PC-3 (cell line): Measurements from ENCODE around the gene MED13L. TPM values are rescaled to one million over a fixed set of nuclear protein-coding genes. Genes with fewer than 3 reads are reported as not detected.

Experiments used
- ATAC-seq: fragments of 200-7000 bp; cut with Tn5 transposase; 2 replicates; pipeline ENCODE4 v1.9.1; 2020; ENCODE audit warnings: mild to moderate bottlenecking, moderate library complexity
- BruUV-seq: library from RNA; stranded (reverse); fragments of 400-500 nt; replicated peaks from 2 replicates; lab custom pipeline; 2021; lab: Mats Ljungman, UMichigan
- CTCF ChIA-PET: fragments of 300-600 bp; sonication (Branson Sonifier 250); formaldehyde crosslinking; loops from one replicate; lab custom pipeline; 2022; ENCODE audit warnings: antibody characterized with exemption; lab: Charles Lee
- POLR2A ChIA-PET: fragments of 300-600 bp; sonication (Branson Sonifier 250); formaldehyde crosslinking; loops from one replicate; lab custom pipeline; 2022; ENCODE audit warnings: antibody characterized with exemption; ENCODE audit not compliant: unreplicated experiment; lab: Charles Lee
- DNase-seq: peaks from one replicate; pipeline ENCODE4 v3.0.0-alpha.2; 2015
- H2AFZ ChIP-seq: fragments of 300-600 bp; sonication (generic); 2 replicates; pipeline ENCODE4 v1.6.0; 2016; ENCODE audit warnings: antibody characterized with exemption, low read length
- H3F3A ChIP-seq: fragments of 300-600 bp; sonication (generic); one replicate; pipeline ENCODE4 v1.6.0; 2017; ENCODE audit warnings: antibody characterized with exemption, low read length, control low read depth, mild to moderate bottlenecking; ENCODE audit not compliant: unreplicated experiment
- H3K27ac ChIP-seq: fragments of 300-600 bp; sonication (generic); 2 replicates; pipeline ENCODE4 v1.5.1; 2016; ENCODE audit warnings: mild to moderate bottlenecking, low read length
- H3K27me3 ChIP-seq: fragments of 300-600 bp; sonication (generic); 2 replicates; pipeline ENCODE4 v1.6.1; 2016; ENCODE audit warnings: low read length, mixed read lengths
- H3K36me3 ChIP-seq: fragments of 300-600 bp; sonication (generic); 2 replicates; pipeline ENCODE4 v1.6.1; 2016; ENCODE audit warnings: low read depth, mixed run types, low read length, mixed read lengths
- H3K4me1 ChIP-seq: fragments of 300-600 bp; sonication (generic); 2 replicates; pipeline ENCODE4 v1.5.1; 2016; ENCODE audit warnings: low read length; ENCODE audit not compliant: insufficient read depth
- H3K4me2 ChIP-seq: fragments of 300-600 bp; sonication (generic); 2 replicates; pipeline ENCODE4 v1.6.0; 2016; ENCODE audit warnings: low read length
- H3K4me3 ChIP-seq: fragments of 300-600 bp; sonication (generic); 2 replicates; pipeline ENCODE4 v1.5.1; 2016; ENCODE audit warnings: mild to moderate bottlenecking, low read length, mixed read lengths
- H3K79me2 ChIP-seq: fragments of 300-600 bp; sonication (generic); 2 replicates; pipeline ENCODE4 v1.6.1; 2017; ENCODE audit warnings: low read length, mixed read lengths
- H3K9ac ChIP-seq: fragments of 300-600 bp; sonication (generic); 2 replicates; pipeline ENCODE4 v1.6.0; 2016; ENCODE audit warnings: mild to moderate bottlenecking, low read length
- H3K9me2 ChIP-seq: fragments of 300-600 bp; sonication (generic); replicated peaks from 2 replicates; pipeline ENCODE4 v1.6.1; 2016; ENCODE audit warnings: mixed run types, low read length, mixed read lengths
- H3K9me3 ChIP-seq: fragments of 300-600 bp; sonication (generic); 2 replicates; pipeline ENCODE4 v1.6.1; 2016; ENCODE audit warnings: low read length, mixed read lengths
- H4K20me1 ChIP-seq: fragments of 300-600 bp; sonication (generic); 2 replicates; pipeline ENCODE4 v1.6.1; 2016; ENCODE audit warnings: low read length, mixed read lengths
- CTCF ChIP-seq: fragments of 300-600 bp; sonication (generic); conservative IDR thresholded peaks from 2 replicates; pipeline ENCODE4 v1.5.1; 2017; ENCODE audit warnings: antibody characterized with exemption, low read depth, mild to moderate bottlenecking, low read length
- EZH2 ChIP-seq: fragments of 300-600 bp; sonication (generic); IDR thresholded peaks from one replicate; pipeline ENCODE4 v1.6.1; 2017; ENCODE audit warnings: antibody characterized with exemption, mild to moderate bottlenecking, low read length; ENCODE audit not compliant: unreplicated experiment
- EZH2phosphoT487 ChIP-seq: fragments of 300-600 bp; sonication (generic); IDR thresholded peaks from 2 replicates; pipeline ENCODE4 v1.6.1; 2018; ENCODE audit warnings: mild to moderate bottlenecking, antibody characterized with exemption, low read length, borderline replicate concordance
- intact Hi-C: fragments of 100-400 bp; cut with micrococcal nuclease; formaldehyde crosslinking; loops from 2 replicates; pipeline ENCODE4 v1.9.0; 2023
- total RNA-seq: library from RNA; depleted of rRNA; stranded (reverse); fragments of >200 nt; gene quantifications from 2 replicates; pipeline ENCODE4 v1.2.3, GENCODE V29; 2014

MED13L gene
- total RNA-seq, 1 experiment from 2014 or later, result 61.2 TPM

GRCh38 chr12:116068371-116068770 lies 209.1 kb downstream of the MED13L start:
- CTCF ChIA-PET, result interaction anchor here (0.6 kb wide), 1 partner anchor 87 kb away, joined by 3 read pairs; no protein-coding TSS in a partner anchor
- no TSS peak for BruUV-seq

GRCh38 chr12:116067892-116068291 lies 209.6 kb downstream of the MED13L start:
- no peak for TF ChIP-seq EZH2phosphoT487
- TF ChIP-seq CTCF, result no peak
- no peak for TF ChIP-seq EZH2
- CTCF ChIA-PET, result interaction anchor here (0.6 kb wide), 1 partner anchor 86 kb away, joined by 3 read pairs; no protein-coding TSS in a partner anchor

More at GRCh38 chr12:116068371-116068770, 209.1 kb downstream of the MED13L start:
- Histone ChIP-seq H3K27ac (no peak overlapping the region), H3K4me3 (no peak overlapping the region), H3K4me2 (no peak overlapping the region), H2AFZ (no peak overlapping the region), H3K36me3 (no peaks in the 10 kb centered on the region), H3K27me3 (no peaks in the 10 kb centered on the region), H3F3A (no peaks in the 10 kb centered on the region), H3K9ac (no peak overlapping the region), H4K20me1 (peaks cover 4% of the 10 kb centered on the region; the same call in 1 of the 2 replicates), H3K4me1 (peaks cover 6% of the 10 kb centered on the region), H3K9me2 (no peaks in the 10 kb centered on the region), H3K9me3 (no peaks in the 10 kb centered on the region), H3K79me2 (peaks cover 63% of the 10 kb centered on the region)
- intact Hi-C loops, result loop anchor here (5.0 kb wide), 3 partner anchors 36 to 169 kb away; no protein-coding TSS in a partner anchor
- POLR2A ChIA-PET, result no interaction called here
- ATAC-seq (no peak), DNase-seq (no peak)
- no peak for TF ChIP-seq CTCF
- no peak for TF ChIP-seq EZH2
- no peak for TF ChIP-seq EZH2phosphoT487

More at GRCh38 chr12:116067892-116068291, 209.6 kb downstream of the MED13L start:
- Histone ChIP-seq H3K9me2 (no peaks in the 10 kb centered on the region), H3K4me3 (no peak overlapping the region), H3K79me2 (peaks cover 68% of the 10 kb centered on the region), H3K4me2 (no peak overlapping the region), H3K27me3 (no peaks in the 10 kb centered on the region), H2AFZ (no peak overlapping the region), H3K36me3 (no peaks in the 10 kb centered on the region), H4K20me1 (peaks cover 4% of the 10 kb centered on the region; the same call in 1 of the 2 replicates), H3K9ac (no peak overlapping the region), H3K4me1 (peaks cover 6% of the 10 kb centered on the region), H3F3A (no peaks in the 10 kb centered on the region), H3K27ac (no peak overlapping the region), H3K9me3 (no peaks in the 10 kb centered on the region)
- POLR2A ChIA-PET, result no interaction called here
- DNase-seq, result no peak
- ATAC-seq, result no peak
- BruUV-seq, result no TSS peak
- intact Hi-C loops, result loop anchor here (5.0 kb wide), 3 partner anchors 36 to 169 kb away; no protein-coding TSS in a partner anchor
